Uterus (tissue), 2 donors: ENCODE results near the gene MICALL1.

Experiments
- CTCF ChIP-seq, 4 experiments: fragments of 200-600 bp in 2 of 4; fragments of 450-650 bp in 2 of 4; sonication (generic) in 2 of 4; IDR thresholded peaks; one replicate each; pipeline ENCODE4 v1.5.1; 2016 to 2019; ENCODE audit warnings: antibody characterized with exemption in 4 of 4, mild to moderate bottlenecking in 2 of 4, moderate library complexity in 1 of 4
- POLR2A ChIP-seq, 2 donors: fragments of 450-650 bp; IDR thresholded peaks; one replicate each; pipeline ENCODE4 v1.6.1; 2016; ENCODE audit warnings: antibody characterized with exemption in 2 of 2, mild to moderate bottlenecking in 1 of 2, moderate library complexity in 1 of 2

- TF ChIP-seq CTCF (IDR thresholded peaks at IDR 0.05) (no peak), POLR2A (IDR thresholded peaks at IDR 0.05) (no peak)
Observed at GRCh38 chr22:37922191-37922590, 16.1 kb downstream of the MICALL1 start.
